HCT116 (cell line): ENCODE results near the gene CISD2. TPM values are rescaled to one million over a fixed set of nuclear protein-coding genes. Genes with fewer than 3 reads are reported as not detected.

Source experiments
- ATAC-seq: fragments of 200-7000 bp; cut with Tn5 transposase; 2 replicates; pipeline ENCODE4 v1.9.1; 2020; ENCODE audit warnings: mild to moderate bottlenecking, moderate library complexity
- BruUV-seq: library from RNA; stranded (reverse); fragments of 400-500 nt; replicated peaks from 2 replicates; lab custom pipeline; 2021; lab: Mats Ljungman, UMichigan
- CTCF ChIA-PET: fragments of 300-600 bp; sonication (Branson Sonifier 250); formaldehyde crosslinking; loops from one replicate; lab custom pipeline; 2021; ENCODE audit warnings: antibody characterized with exemption; lab: Charles Lee
- POLR2A ChIA-PET: fragments of 300-600, 350-600 bp; sonication (Branson Sonifier 250); formaldehyde crosslinking; loops from one replicate; lab custom pipeline; 2021; ENCODE audit warnings: antibody characterized with exemption; lab: Charles Lee
- RAD21 ChIA-PET, 2 experiments: fragments of 300-600 bp; sonication (Branson Sonifier 250); formaldehyde crosslinking; loops; one replicate each; lab custom pipeline; 2023; ENCODE audit warnings: low total read pairs in 2 of 2; ENCODE audit not compliant: uncharacterized antibody in 2 of 2, unreplicated experiment in 2 of 2, low non-redundant PET in 1 of 2; lab: Charles Lee
- DNase-seq: peaks from one replicate; pipeline ENCODE4 v3.0.0-alpha.2; 2010; ENCODE audit warnings: low read depth, low spot score
- H2AFZ ChIP-seq: fragments of 200-600 bp; shearing (Covaris generic), sonication (generic); 2 replicates; pipeline ENCODE4 v1.6.1; 2017; ENCODE audit warnings: low read depth, mixed run types, mixed read lengths, antibody characterized with exemption, low read length; ENCODE audit not compliant: poor library complexity, severe bottlenecking
- H3K27ac ChIP-seq: 2 replicates; pipeline ENCODE4 v1.5.1; 2012; ENCODE audit warnings: low read depth, low read length
- H3K27me3 ChIP-seq: fragments of 200-600 bp; sonication (generic); 2 replicates; pipeline ENCODE4 v1.6.1; 2016; ENCODE audit warnings: mixed run types, low read length, mixed read lengths; ENCODE audit not compliant: insufficient read depth
- H3K36me3 ChIP-seq, 2 experiments: fragments of 200-500 bp in 1 of 2; fragments of 200-600 bp in 1 of 2; sonication (Bioruptor generic) in 1 of 2; sonication (generic) in 1 of 2; 2 replicates each; pipeline versions ENCODE4 v1.5.1 to v1.6.1; 2014 to 2016; ENCODE audit warnings: low read length in 2 of 2, inconsistent platforms in 1 of 2, mixed read lengths in 1 of 2, mixed run types in 1 of 2; ENCODE audit not compliant: insufficient read depth in 2 of 2, control insufficient read depth in 1 of 2
- H3K4me1 ChIP-seq, 2 experiments: fragments of 200-600 bp in 1 of 2; sonication (generic) in 1 of 2; 2 replicates each; pipeline versions ENCODE4 v1.5.1 to v1.6.1; 2012 to 2017; ENCODE audit warnings: low read length in 2 of 2, inconsistent platforms in 1 of 2, mild to moderate bottlenecking in 1 of 2, mixed read lengths in 1 of 2, mixed run types in 1 of 2, moderate library complexity in 1 of 2; ENCODE audit not compliant: insufficient read depth in 2 of 2, control insufficient read depth in 1 of 2
- H3K4me2 ChIP-seq: fragments of 200-600 bp; sonication (generic); 2 replicates; pipeline ENCODE4 v1.6.1; 2017; ENCODE audit warnings: mixed run types, low read length, mixed read lengths
- H3K4me3 ChIP-seq, 2 experiments: fragments of 200-600 bp in 1 of 2; sonication (generic) in 1 of 2; replicated peaks in 1 of 2; 2 replicates each; pipeline ENCODE4 v1.5.1; 2011 to 2016; ENCODE audit warnings: low read length in 2 of 2, control low read depth in 1 of 2, low read depth in 1 of 2, mild to moderate bottlenecking in 1 of 2, mixed read lengths in 1 of 2, mixed run types in 1 of 2
- H3K79me2 ChIP-seq: fragments of 200-600 bp; sonication (generic); 2 replicates; pipeline ENCODE4 v1.6.1; 2017; ENCODE audit warnings: mild to moderate bottlenecking, mixed run types, low read length, moderate library complexity, mixed read lengths; ENCODE audit not compliant: insufficient read depth
- H3K9ac ChIP-seq: fragments of 200-600 bp; sonication (generic); 2 replicates; pipeline ENCODE4 v1.6.1; 2016; ENCODE audit warnings: low read length, mixed read lengths
- H3K9me2 ChIP-seq: fragments of 200-600 bp; sonication (generic), shearing (Covaris generic); 2 replicates; pipeline ENCODE4 v1.6.1; 2017; ENCODE audit warnings: mixed run types, mild to moderate bottlenecking, moderate library complexity; ENCODE audit not compliant: insufficient read depth
- H3K9me3 ChIP-seq, 2 experiments: fragments of 200-500 bp in 1 of 2; fragments of 200-600 bp in 1 of 2; sonication (Bioruptor generic) in 1 of 2; sonication (generic) in 1 of 2; 2 replicates each; pipeline ENCODE4 v1.6.1; 2014 to 2017; ENCODE audit warnings: low read length in 2 of 2, mixed read lengths in 2 of 2, inconsistent platforms in 1 of 2, low read depth in 1 of 2, mild to moderate bottlenecking in 1 of 2, mixed run types in 1 of 2, moderate library complexity in 1 of 2; ENCODE audit not compliant: control insufficient read depth in 1 of 2, insufficient read depth in 1 of 2
- H4K20me1 ChIP-seq: fragments of 200-600 bp; sonication (generic), shearing (Covaris generic); 2 replicates; pipeline ENCODE4 v1.6.1; 2017; ENCODE audit warnings: mixed run types, mild to moderate bottlenecking, moderate library complexity; ENCODE audit not compliant: insufficient read depth
- CBX3 ChIP-seq: IDR thresholded peaks from 2 replicates; pipeline ENCODE4 v1.6.1; 2012; ENCODE audit warnings: low read depth
- CTCF ChIP-seq, 3 experiments: fragments of 200-600 bp in 1 of 3; sonication (generic) in 1 of 3; IDR thresholded peaks in 2 of 3; conservative IDR thresholded peaks in 1 of 3; 2 replicates each; pipeline ENCODE4 v1.5.1; 2012 to 2017; ENCODE audit warnings: low read depth in 2 of 3, low read length in 2 of 3, antibody characterized with exemption in 1 of 3, borderline replicate concordance in 1 of 3, control low read depth in 1 of 3, mild to moderate bottlenecking in 1 of 3, mixed read lengths in 1 of 3, mixed run types in 1 of 3, moderate library complexity in 1 of 3; ENCODE audit not compliant: insufficient read depth in 1 of 3
- EGR1 ChIP-seq: IDR thresholded peaks from 2 replicates; pipeline ENCODE4 v1.6.1; 2012; ENCODE audit warnings: low read depth
- FOSL1 ChIP-seq: IDR thresholded peaks from 2 replicates; pipeline ENCODE4 v1.6.1; 2012; ENCODE audit warnings: low read depth
- JUND ChIP-seq: IDR thresholded peaks from 2 replicates; pipeline ENCODE4 v1.6.1; 2012
- MAX ChIP-seq: IDR thresholded peaks from 2 replicates; pipeline ENCODE4 v1.6.1; 2012
- POLR2AphosphoS5 ChIP-seq: IDR thresholded peaks from 2 replicates; pipeline ENCODE4 v1.6.1; 2011; ENCODE audit warnings: mild to moderate bottlenecking, low read depth, low read length, moderate library complexity
- ZBTB33 ChIP-seq: IDR thresholded peaks from 2 replicates; pipeline ENCODE4 v1.6.1; 2011; ENCODE audit warnings: mild to moderate bottlenecking, low read length, moderate library complexity; ENCODE audit not compliant: insufficient replicate concordance; ENCODE audit errors: extremely low read depth
- intact Hi-C: fragments of 100-400 bp; cut with micrococcal nuclease; formaldehyde crosslinking; loops from 2 replicates; pipeline ENCODE4 v1.10.0; 2022
- total RNA-seq: library from RNA; stranded (reverse); gene quantifications from one replicate; pipeline ENCODE4 v1.2.1, GENCODE V29; 2021; ENCODE audit not compliant: unreplicated experiment

Gene CISD2
- total RNA-seq, 1 experiment from 2014 or later, result 38.9 TPM

GRCh38 chr4:102868153-102868780 is 525 bp upstream of the CISD2 start:
- Histone ChIP-seq H3K79me2 (peaks cover 89% of the 10 kb centered on the region), H3K27ac (peak overlapping the region; percentile 87), H3K36me3 (no peaks in the 10 kb centered on the region; a peak in 1 of 4 replicates), H3K9ac (peak overlapping the region; percentile 78), H3K4me3 (peak overlapping the region; percentile 61 to 69), H3K4me1 (peaks cover 5 to 28% of the 10 kb centered on the region in 2 experiments; a peak in 3 of 4 replicates), H3K9me3 (no peaks in the 10 kb centered on the region), H3K9me2 (no peaks in the 10 kb centered on the region), H2AFZ (no peak overlapping the region), H3K27me3 (no peaks in the 10 kb centered on the region), H3K4me2 (peak overlapping the region; percentile 85), H4K20me1 (no peaks in the 10 kb centered on the region)
- TSS peak; percentile 71 for BruUV-seq
- intact Hi-C loops, result loop anchor here (1.0 kb wide), 1 partner anchor 40 kb away; no protein-coding TSS in a partner anchor
- ChIA-PET CTCF (no interaction called here), RAD21 (interaction anchor here (0.7 to 1.1 kb wide), 3 partner anchors 40 to 831 kb away, joined by 3 to 5 read pairs (median 3); partner anchors contain the start of gene UBE2D3 (in 1 of the 2)), POLR2A (interaction anchor here (1.2 to 2.9 kb wide), 3 partner anchors 16 to 43 kb away, joined by 3 to 49 read pairs (median 6); partner anchors contain the start of gene UBE2D3)
- no peak for TF ChIP-seq POLR2AphosphoS5
- TF ChIP-seq CTCF (IDR thresholded peaks at IDR 0.05 in 2 of 3, conservative IDR thresholded peaks at IDR 0.05 in 1 of 3; ENCODE audit: borderline replicate concordance in 1 of 3, insufficient read depth in 1 of 3, low read depth in 2 of 3, low read length in 2 of 3), result no peak
- no peak for TF ChIP-seq MAX
- TF ChIP-seq JUND, result 0 out of 2 replicates have a peak, but pooled peaks have one; percentile 6
- no peak for TF ChIP-seq ZBTB33
- TF ChIP-seq EGR1, result 0 out of 2 replicates have a peak, but pooled peaks have one; percentile 16
- TF ChIP-seq FOSL1, result no peak
- 0 out of 2 replicates have a peak, but pooled peaks have one; percentile 49 for TF ChIP-seq CBX3
- DNase-seq (no peak), ATAC-seq (peak; percentile 57)
